ENCODE results near the gene CPNE8.

DNA sequence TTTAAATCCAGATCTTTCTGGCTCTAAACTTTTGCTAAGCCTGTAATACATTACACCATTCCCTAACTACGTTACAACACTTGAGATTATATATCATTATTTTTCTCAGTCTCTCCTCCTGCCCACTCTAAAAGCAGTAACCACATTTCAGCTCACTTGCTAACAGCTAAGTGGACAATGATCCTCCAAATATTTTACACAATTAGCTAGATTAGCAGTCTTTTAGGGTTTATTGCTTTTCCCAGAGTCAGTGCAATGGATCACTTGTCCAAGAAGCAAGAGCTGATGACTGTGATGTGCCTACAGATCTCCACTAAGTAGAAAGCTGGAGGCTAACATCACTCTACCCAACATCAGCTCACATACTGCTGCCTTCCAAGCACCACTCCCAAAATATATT lies 17.6 kb downstream of the CPNE8 start:
- no peak for TF ChIP-seq CBFB (IDR thresholded peaks at IDR 0.05; ENCODE audit: low read depth)
- TF ChIP-seq CTCF (IDR thresholded peaks at IDR 0.05 in 2 of 3, conservative IDR thresholded peaks at IDR 0.05 in 1 of 3; ENCODE audit: control insufficient read depth in 2 of 3, extremely low read depth in 1 of 3, insufficient read depth in 1 of 3, low read depth in 3 of 3, low read length in 3 of 3): no peak
- TF ChIP-seq ZNF274 (IDR thresholded peaks at IDR 0.05; ENCODE audit: insufficient read depth, insufficient read length): no peak
- TF ChIP-seq MYB (IDR thresholded peaks at IDR 0.05; ENCODE audit: borderline replicate concordance, low read depth, low read length): no peak
- no peak for TF ChIP-seq LARP7 (IDR thresholded peaks at IDR 0.05)
- TF ChIP-seq, protein P1, sequence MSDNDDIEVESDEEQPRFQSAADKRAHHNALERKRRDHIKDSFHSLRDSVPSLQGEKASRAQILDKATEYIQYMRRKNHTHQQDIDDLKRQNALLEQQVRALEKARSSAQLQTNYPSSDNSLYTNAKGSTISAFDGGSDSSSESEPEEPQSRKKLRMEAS (IDR thresholded peaks at IDR 0.05; ENCODE audit: low read depth, low read length): no peak
- TF ChIP-seq ELK1 (IDR thresholded peaks at IDR 0.05; ENCODE audit: low read depth, low read length): no peak
- no peak for TF ChIP-seq RAD21 (IDR thresholded peaks at IDR 0.05; ENCODE audit: insufficient read depth, low read depth, low read length)
- TF ChIP-seq CHD4 (IDR thresholded peaks at IDR 0.05): no peak
- no peak for TF ChIP-seq EZH2 (IDR thresholded peaks at IDR 0.05; ENCODE audit: borderline replicate concordance, control insufficient read depth, low read depth, low read length)
- TF ChIP-seq, protein P2, sequence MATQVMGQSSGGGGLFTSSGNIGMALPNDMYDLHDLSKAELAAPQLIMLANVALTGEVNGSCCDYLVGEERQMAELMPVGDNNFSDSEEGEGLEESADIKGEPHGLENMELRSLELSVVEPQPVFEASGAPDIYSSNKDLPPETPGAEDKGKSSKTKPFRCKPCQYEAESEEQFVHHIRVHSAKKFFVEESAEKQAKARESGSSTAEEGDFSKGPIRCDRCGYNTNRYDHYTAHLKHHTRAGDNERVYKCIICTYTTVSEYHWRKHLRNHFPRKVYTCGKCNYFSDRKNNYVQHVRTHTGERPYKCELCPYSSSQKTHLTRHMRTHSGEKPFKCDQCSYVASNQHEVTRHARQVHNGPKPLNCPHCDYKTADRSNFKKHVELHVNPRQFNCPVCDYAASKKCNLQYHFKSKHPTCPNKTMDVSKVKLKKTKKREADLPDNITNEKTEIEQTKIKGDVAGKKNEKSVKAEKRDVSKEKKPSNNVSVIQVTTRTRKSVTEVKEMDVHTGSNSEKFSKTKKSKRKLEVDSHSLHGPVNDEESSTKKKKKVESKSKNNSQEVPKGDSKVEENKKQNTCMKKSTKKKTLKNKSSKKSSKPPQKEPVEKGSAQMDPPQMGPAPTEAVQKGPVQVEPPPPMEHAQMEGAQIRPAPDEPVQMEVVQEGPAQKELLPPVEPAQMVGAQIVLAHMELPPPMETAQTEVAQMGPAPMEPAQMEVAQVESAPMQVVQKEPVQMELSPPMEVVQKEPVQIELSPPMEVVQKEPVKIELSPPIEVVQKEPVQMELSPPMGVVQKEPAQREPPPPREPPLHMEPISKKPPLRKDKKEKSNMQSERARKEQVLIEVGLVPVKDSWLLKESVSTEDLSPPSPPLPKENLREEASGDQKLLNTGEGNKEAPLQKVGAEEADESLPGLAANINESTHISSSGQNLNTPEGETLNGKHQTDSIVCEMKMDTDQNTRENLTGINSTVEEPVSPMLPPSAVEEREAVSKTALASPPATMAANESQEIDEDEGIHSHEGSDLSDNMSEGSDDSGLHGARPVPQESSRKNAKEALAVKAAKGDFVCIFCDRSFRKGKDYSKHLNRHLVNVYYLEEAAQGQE (IDR thresholded peaks at IDR 0.05; ENCODE audit: low read depth, low read length): no peak
- no peak for TF ChIP-seq ESRRA (IDR thresholded peaks at IDR 0.05; ENCODE audit: low read length)
- no peak for TF ChIP-seq SUPT20H (IDR thresholded peaks at IDR 0.05; ENCODE audit: borderline replicate concordance, control insufficient read depth, low read depth, low read length)
